HG02623 (cell line): Measurements from ENCODE around the gene MED14.
"Not testable (repeated sequence)": the region's sequence is repeated elsewhere in the genome, so short reads cannot be mapped to it uniquely, and the experiment has no call there.

ENCODE experiments used
- ATAC-seq: cut with Tn5 transposase; IDR thresholded peaks from one replicate; pipeline ENCODE4 v1.9.1; 2021; ENCODE audit warnings: moderate library complexity; ENCODE audit not compliant: unreplicated experiment

Gene MED14

GRCh38 chrX:40735325-40736169, at the start of gene MED14:
Gene MED14 (minus strand): TSS chrX:40735542. CDS start chrX:40735412, 130 bp downstream.
- peak; percentile 88 for ATAC-seq

GRCh38 chrX:40784516-40785151, 49.3 kb upstream of the MED14 start:
- ATAC-seq, result no peak

DNA sequence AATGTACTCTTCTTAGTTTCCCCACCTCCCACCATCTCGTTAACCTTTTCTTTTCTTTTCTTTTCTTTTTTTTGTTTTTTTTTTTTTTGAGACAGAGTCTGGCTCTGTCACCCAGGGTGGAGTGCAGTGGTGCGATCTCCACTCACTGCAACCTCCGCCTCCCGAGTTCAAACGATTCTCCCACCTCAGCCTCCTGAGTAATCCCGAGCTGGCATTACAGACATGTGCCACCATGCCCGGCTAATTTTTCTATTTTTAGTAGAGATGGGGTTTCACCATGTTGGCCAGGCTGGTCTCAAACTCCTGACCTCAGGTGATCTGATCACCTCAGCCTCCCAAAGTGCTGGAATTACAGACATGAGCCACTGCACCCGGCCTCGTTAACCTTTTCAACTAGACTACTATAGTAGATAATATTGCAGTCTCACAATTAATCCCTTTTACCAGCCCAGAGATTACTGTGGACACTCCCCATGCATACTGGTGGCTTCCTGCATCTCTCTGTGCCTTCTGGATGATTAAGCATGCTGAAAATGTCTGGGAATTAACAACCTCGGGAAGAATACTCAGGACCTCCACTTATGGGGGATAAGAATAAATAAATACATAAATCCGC, 47.4 kb upstream of the MED14 start:
- not testable (repeated sequence) for ATAC-seq

GRCh38 chrX:40780951-40781350, 45.6 kb upstream of the MED14 start:
- ATAC-seq, result no peak

GRCh38 chrX:40780082-40780481, 44.7 kb upstream of the MED14 start:
- ATAC-seq, result no peak

GRCh38 chrX:40778861-40779575, 43.7 kb upstream of the MED14 start:
- ATAC-seq, result no peak

DNA sequence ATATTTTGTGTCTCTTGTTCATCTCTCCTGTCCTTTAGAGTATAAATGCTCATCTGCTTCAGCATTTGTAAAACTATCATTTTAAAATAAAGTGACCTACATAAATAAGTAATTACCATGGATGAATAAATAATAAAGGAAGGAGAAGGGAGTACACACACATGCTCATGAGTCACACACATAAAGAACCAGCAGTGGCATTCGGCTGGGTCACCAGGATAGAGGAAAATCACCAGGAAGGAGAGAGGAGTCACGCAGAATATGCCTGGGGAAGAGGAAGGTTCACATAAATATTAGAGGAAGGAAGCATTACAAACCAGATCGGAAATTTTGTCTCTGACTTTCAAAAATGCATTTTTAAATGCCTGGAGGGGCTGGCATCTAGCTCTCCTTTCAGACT, 38.5 kb upstream of the MED14 start:
- no peak for ATAC-seq

- no peak for ATAC-seq
Measured at GRCh38 chrX:40773188-40773587, 37.8 kb upstream of the MED14 start.

- no peak for ATAC-seq
Measured at GRCh38 chrX:40772290-40772689, 36.9 kb upstream of the MED14 start.

- no peak for ATAC-seq
Measured at GRCh38 chrX:40761762-40762161, 26.4 kb upstream of the MED14 start.

- ATAC-seq, result no peak
Measured at GRCh38 chrX:40759374-40759773, 24.0 kb upstream of the MED14 start.

DNA sequence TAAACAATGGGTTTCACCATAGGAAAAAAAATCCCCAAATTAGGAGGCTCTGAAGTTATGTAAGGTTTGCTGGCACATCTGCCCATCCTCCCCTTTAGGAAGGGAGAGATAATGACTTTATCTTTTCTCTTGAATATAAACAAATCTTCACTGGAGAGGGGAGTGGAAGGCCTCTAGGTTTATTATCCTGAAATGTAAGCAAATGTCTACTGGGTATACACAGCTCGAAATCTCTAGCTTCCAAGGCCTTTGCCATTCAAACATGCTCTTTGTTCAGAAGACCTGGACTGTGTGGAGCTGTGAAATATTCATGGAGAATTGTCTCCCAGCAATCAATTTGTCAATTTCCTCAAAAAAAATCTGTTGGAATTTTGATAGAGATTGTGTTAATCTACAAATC, 21.7 kb upstream of the MED14 start:
- ATAC-seq, result no peak

DNA sequence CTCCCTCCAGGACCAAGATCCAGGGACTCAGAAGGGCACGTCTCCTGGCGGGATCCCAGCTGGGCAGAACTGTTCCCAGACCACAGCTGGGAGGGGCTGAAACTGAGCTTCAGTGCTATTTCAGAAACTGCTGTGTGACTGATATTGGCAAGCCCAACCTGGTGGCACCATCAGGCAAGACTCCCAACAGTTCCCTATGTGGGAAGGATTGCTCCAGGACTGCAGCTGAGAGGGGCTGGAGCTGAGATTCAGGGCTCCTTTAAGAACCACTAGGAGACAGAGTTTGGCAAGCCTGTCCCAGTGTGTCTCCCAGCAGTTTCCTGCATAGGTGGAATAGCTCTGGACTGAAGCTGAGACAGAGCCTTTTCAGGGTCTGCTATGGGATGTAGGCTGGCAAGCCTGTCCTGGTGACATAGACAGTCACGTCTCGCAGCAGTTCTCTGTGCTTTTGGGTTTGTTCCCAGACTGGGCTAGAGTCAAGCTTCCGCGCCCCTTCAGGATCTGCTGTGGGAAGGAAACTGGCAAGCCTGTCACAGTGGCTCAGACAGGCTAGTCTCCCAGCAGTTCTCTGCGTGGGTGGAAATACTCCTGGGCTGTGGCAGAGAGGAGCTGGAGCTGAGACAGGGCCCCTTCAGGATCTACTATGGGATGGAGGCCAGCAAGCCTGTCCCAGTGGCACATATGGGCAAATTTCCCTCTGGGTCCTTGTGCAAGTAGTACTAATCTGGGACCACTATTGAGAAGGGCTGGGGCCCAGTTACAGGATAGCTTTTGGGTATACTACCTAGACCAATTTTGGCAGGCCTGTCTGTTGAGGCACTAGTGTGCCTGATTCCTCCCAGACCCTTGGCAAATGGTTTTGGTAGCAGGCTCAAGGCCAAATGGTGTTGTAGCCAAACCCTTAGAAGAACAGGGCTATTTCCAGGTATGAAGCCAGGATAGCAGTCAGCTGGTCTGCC, 20.2 kb upstream of the MED14 start:
- no peak for ATAC-seq

GRCh38 chrX:40749681-40750494, 14.5 kb upstream of the MED14 start:
- ATAC-seq, result no peak

GRCh38 chrX:40748977-40749376, 13.6 kb upstream of the MED14 start:
- ATAC-seq, result no peak

DNA sequence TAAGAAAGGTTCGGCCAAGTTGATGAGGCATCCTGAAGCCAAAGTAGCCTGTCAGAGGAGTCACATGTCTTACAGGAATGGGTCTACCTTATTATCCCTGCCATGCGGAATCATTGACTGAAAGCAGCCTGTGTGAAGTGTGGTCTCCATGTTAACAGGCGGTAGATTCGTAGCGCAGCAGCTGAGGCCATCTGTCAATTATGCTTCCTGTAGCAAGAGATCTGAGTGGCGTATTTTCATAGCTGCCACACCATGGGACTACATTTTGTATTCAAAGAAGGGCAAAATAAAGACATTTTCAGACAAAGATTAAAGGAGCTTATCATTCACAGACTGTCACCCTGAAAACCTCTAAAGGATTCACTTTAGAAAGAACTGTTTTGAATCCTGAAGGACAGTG, 11.2 kb upstream of the MED14 start:
- ATAC-seq, result no peak

DNA sequence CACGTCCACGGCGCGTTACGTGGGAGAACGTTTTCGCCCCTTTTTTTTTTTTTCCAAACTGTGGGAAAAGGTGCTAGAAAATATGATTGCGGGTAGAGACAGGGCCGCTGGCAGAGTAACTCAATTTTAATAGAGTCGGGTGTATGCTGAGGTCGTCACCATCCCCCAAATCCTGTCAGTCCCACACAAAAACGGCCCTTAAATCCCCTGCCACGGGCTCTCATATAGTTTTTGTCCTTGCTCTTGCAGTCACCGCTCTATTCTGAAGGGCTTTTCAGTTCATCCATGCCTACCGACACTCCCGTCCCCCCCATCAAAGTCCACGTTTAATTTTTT, 796 bp upstream of the MED14 start:
- ATAC-seq, result no peak

DNA sequence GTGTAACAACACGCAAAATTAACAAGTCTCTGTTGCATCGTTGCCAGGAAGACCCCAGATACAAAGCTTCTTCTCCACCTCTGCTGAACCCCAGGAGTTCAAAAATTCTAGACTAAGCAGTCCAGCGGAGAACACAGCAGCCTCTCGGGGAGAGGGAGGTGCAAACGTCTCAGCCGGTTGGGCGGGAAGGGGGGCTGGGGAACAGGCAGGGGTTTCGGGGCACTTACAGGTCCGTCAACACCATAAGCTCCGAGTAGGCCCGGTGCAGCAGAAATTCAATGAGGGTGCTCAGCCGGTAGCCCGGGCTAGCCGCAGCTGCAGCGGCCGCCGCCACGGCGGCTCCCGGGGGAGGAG, 394 bp downstream of the MED14 start:
- peak; percentile 3 for ATAC-seq

DNA sequence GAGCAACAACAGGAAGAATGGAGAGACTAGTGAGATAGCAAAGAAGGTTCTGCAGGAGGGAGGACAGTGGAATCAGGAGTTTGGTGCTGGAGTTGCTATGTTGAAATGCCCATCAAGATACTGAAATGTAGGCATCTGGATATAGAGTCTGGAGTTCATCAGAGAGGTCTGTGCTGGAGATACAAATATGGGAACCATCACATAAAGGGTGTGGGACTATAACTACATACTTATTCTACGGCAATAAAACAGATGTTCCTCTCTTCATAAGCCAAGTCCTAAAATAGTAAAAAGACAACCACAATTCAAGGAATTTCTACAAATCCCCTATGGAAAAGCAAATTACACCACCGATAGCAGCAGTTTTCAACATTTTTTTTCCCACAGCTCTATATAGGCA, 1.6 kb downstream of the MED14 start:
- ATAC-seq, result no peak

- ATAC-seq, result not testable (repeated sequence)
Measured at GRCh38 chrX:40732499-40732898, 2.8 kb downstream of the MED14 start.
